Stimulated activated CD4-positive, alpha-beta T cell treated with anti-CD3 and anti-CD28 coated beads, Interleukin-4, amount 100 ng/mL, for 24 hours (primary cell): Measurements from ENCODE around the gene SCEL.

ENCODE experiments used
- DNase-seq: peaks from one replicate; pipeline ENCODE4 v3.0.0-alpha.2; 2020

SCEL gene

DNA sequence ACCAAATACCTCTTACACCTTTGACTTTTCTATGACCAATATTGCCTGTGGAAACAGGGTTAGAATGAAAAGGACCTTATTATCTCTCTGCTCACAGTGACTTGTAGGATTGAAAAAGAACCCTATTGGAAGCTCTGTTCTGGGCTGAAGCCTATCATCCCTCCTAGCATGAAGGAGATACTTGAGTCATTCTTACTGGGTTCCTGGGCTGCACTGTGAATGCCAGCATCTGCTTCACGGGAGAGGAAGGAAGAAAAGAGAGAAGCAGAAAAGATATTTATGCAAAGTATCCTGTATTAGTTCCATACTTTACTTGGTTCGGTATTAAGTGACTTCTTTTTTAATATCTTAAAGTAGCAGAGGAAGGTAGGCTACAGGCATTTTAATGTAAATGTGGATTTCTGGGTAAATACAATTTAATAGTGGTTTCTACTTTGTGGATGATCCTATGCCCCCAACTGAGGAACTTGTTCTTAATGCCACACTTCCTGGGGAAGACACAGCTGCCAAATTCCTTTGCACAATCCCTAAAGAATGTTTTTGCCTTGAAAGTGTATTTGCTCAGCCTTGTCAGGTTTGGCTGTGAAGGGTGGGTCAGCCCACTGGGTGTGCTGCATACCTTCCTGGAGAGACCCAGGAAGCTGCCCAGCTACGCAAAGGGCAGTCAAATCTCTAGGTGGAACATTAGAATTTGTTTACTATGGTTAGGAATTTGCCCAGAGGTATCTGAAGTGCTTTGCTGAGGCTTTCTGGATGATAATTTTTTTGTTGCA, 13.7 kb upstream of the SCEL start:
- no peak for DNase-seq

DNA sequence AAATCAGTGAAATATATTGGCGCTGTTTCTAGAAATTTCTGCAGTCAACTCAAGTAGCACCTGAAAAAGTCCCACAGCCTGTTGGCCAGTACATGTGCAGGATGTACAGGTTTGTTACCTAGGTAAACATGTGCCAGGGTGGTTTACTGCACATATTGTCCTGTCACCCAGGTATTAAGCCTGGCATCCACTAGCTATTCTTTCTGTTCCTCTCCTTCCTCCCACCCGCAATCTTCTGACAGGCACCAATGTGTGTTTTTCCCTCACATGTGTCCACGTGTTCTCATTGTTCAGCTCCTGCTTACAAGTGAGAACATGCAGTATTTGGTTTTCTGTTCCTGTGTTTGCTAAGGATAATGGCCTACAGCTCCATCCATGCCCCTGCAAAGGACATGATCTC, 13.1 kb upstream of the SCEL start:
- DNase-seq, result no peak

DNA sequence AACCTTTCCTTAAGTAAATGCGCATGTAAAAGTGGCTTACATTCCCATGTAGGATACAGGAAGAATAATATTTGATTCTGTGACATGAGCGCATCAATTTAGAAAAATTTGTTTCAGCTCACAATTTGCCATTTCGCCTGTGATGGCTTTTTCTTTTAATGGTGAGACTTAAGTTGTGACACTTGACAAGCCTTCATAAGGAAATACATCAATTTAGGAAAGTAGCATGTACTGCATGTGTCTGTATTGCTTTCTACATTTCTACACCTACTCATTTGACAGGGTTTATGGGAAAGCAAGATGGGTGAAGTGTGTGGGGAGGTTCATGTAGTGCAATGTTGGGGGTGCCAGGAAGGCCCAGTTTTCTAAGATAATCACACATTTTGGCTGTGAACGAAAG, 12.1 kb upstream of the SCEL start:
- no peak for DNase-seq

DNA sequence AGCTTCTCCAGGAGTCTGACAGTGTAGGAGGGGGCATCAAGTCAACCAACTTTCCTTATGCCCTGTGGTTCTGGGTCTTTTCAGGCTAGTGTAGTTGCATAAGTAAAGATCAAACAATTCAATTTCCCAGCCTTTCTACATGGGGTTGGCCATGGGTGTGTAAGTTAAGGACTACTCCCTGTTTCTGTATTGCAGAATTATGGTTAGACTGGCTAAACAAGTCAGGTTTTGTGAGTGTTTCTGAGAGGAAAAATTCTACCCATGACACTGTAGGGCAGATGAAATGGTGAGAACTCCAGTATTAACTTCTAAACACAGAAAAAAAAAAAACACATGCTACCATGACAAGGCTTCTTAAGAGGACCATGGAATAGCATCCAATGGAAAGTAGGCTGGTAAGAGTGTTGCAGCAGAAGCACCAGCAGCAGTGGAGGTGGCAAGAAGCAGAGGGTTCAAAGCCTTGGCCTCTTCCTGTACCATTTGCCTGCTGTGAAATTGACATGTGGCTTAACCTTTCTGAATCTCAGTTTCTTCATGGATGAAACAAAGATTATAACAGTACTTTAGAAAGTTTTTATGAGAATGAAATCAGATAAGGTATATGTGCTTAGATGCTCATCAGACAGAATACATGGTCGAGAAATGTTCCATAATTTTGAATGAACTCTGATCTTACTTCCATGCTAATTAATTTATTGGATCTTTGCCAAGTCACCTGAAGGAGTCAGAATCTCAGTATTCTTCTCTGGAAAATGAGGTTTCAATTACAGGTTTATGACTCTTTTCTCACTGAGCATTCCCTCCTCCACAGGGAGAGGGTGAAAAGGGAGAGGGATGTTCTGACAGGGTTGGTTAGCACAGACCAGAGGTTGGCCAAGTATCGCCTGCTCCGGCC, 11.4 kb upstream of the SCEL start:
- no peak for DNase-seq

DNA sequence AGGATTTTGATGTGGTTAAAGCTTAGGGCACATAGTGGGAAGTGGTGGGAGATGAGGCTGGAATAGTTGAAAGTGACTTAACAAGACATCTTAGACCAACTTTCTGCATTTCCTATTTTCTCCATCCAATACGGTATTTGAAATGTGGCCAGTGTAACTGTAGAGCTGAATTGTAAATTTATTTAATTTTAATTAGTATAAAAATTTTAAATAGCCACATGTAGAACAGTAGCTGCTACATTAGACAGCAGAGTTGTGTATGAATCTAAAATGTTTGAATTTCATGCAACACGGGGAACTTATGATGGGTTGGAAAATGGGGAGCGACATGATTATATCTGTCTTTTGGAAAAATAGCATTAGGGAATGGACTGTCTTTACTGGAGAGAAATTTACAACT, 7.1 kb upstream of the SCEL start:
- DNase-seq, result no peak

DNA sequence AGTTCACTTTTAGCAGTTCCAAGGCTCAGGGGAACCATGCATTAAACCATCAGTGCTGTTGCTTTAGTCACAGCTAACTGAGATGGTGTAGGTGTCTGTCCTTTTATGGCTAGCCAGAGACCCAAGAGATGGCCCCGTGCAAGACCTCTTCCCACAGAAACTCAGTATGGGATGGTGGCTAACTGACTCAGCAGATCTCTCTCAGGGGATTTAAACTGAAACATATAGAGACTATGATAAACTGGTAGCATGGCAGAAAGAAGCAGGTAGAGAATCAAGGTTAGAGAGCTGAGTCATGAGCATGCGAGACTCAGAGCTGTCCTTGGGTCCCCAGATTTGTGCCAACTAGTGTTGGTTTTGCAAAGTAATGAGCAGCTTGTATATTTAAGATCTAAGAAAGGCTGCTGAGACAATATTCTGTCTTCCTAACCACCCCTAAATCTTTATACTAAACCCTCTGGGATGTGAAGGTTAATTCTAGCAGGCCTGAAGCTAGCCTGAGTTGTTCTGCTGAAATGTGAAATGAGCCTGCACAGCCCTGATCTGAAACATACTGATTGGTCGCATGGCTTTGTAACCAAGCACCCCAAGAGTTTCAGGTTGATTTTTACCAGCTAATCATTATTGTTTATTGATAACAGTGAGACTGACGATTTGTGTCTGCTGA, 6.5 kb upstream of the SCEL start:
- DNase-seq, result no peak

DNA sequence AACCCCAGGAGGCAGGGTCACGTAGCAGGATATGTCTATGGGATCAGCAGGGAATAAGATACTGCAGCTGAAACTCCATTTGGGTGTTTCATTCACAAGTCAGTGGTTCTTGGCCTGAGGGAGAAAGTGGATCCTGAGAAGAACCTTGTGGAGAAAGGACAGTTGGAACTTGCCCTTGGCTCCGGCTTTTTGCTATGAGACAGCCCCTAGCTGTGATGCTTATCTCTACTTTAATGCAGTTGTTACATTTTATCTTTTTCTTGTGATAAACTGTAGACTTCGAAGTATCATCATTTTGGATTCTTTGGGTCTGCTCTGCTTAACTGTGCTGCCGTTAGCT, 6.0 kb upstream of the SCEL start:
- DNase-seq, result no peak

DNA sequence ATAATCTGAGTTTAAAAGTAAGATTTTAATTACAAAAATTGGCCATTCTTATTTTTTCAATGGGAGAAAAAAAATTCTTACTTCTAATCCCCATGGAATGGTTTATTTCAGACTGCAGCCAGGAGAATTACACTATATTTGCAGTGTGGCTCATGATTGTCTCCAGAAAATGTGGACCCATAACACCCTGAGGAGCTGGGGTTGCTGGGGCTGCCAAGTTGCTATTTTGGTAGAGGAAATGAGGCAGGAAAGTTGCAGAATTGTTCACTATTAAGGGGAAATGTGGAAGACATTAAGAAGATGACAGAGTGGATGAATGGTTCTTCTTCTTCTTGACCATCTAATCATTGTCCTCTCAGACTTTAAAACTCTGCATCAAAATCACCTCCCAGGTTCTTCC, 4.6 kb upstream of the SCEL start:
- no peak for DNase-seq

DNA sequence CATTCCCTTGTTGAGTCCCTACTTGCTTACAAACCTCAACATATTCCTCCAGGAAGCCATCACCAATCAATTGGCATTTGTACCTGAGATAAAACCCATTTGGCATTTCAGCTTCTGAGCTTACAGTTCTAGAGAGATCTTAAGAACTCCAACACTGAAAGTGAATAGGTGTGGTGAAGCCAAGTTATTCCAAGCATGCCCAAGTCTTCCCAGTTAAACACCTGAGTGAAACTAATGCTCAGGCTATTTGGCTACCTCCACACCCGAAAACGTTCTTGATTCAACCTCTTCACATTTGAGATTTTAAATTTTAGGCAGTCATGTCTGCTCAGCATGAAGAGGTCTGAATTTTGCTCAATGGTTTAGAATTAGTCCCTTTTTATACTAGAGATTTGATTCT, 2.5 kb upstream of the SCEL start:
- no peak for DNase-seq

DNA sequence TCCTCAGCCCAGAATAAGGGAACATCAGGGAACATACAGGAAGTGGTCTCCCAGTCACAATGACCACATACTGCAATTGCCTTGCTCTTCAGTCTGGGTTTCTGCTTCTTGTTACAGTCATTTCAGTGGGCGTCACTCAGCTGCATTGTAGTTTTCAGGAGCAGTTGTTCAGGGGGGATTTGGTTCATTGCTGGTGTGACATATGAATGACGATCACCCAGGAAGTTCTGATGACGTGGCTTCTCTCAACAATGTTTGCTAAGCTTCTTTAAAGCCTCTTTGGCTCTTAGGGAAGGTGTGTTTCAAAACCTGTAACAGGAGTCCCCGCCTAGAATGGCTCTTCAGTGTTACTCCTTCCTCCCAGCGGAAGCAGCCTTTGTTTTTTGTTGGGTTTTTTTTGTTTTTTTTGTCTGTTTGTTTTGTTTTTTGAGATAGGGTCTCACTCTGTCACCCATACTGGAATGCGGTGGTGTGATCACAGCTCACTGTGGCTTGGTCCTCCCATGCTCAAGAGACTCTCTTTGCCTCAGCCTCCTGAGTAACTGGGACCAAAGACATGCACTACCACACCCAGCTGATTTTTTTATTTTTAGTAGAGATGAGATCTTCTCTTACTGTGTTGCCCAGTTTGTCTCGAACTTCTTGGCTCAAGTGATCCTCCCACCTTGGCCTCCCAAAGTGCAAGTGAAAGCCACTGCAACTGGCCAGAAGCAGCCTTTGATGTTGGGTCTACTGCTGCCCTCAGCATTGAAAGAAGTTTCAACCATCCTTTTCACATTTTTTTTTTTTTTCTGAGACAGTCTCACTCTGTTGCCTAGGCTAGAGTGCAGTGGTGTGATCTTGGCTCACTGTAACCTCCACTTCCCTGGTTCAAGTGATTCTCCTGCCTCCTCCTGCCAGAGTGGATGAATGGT, 1.4 kb upstream of the SCEL start:
- DNase-seq, result no peak

DNA sequence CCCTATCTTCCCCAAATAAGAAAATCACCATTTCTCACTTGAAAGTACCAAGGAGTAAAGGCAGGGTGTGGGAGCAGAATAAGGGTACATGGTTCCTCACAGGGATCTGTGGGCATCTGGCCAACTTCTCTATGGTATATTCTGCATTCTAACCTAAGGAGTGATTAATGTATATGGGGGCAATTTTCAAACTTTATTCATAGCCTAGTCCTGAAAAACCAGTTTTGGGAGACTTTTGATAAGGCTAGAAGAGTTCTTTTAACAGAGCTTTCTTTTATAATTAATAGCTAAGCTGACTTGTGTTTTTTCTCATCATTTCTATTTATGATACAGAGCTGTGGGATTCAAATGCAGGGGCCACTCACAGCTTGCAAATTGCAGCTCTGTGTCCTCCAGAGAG, 852 bp downstream of the SCEL start:
- DNase-seq, result no peak

DNA sequence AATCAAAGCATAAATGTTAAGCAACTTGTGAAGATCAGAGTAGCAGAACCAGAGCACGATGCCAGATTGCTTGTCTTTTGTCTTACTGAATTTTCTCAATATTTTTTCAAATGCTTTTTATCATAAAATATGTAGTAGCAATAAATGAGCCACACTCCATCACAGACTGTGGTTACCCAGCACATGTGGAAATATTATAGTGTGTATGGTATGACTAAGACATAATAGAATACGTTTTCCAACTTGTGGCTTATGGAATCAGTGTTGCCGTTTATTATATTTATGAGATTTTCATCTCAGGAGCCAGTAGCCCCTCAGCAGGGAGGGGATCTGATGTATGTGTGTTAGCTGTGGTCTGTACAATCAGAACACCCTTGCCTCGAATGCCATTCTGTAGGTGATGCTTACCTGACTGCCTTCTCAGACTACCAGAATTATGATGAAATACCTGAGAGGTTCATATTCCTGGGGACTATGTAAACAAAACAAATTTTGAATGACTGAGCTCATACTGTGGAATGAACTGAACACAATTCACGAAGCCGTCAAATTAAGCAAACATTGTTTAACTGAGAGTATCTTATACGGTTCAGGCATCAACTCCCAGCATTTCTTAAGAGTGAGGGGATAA, 1.9 kb downstream of the SCEL start:
- DNase-seq, result no peak

DNA sequence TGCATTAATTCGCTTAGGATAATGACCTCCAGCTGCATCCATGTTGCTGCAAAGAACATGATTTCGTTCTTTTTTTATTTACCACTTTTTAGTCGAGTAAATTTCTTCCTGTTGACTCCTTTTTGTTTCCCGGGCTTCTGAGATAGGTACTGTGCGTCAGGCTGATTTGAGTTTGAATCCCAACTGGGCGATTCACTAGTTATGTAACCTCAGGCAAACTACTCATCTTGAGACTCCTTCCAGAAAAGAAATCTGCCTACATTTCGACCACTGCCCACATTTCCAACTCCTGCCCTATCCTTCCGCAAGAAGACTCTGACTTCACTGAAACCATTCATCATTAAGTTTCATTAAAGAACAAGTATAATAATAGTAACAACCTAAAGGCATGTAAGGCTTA, 8.2 kb downstream of the SCEL start:
- DNase-seq, result no peak

DNA sequence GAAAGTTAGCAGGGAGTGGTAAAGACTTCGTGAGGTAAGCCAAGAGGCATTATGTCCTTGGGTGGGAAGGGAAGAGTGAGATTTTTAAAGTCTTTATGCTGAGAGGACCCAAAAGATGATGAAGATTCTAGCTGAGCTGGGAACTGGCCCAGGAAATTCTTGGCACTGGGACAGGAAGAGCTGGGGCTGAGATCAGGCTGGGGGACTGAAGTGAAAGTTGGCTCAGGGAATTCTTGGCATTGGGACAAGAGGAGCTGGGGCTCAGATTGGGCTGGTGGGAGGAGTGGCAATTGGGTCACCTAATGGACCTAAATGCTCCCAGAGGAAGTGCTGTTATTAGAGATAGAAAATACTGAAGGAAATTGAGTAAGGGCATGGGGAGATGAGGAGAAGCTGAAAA, 8.8 kb downstream of the SCEL start:
- no peak for DNase-seq

DNA sequence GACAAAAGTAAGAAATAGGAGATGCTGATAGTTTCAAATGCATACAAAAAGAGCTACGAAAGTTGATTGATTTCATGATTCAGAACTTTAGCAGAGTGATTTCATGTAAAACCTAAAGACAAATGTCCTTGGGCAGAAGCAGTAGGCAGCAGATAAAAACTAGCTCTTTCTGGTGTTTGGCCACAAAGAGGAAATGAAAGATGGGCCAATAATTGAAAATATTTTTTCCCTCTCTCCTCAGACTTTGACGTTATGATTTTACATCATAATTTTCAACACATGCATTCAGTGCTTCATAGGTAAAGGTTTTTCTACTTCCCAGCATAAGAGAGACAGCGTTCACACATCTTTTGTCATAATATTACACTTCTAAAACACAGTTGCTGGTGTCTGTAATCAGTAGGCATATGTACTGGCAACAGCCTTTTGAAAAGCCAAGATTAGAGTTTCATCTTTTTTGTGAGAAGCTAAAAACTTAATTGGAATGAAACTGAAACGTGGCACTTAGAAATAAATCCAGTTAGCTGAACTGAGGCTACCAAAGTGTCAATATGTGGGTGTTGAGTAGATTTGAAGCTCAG, 9.3 kb downstream of the SCEL start:
- DNase-seq, result no peak

DNA sequence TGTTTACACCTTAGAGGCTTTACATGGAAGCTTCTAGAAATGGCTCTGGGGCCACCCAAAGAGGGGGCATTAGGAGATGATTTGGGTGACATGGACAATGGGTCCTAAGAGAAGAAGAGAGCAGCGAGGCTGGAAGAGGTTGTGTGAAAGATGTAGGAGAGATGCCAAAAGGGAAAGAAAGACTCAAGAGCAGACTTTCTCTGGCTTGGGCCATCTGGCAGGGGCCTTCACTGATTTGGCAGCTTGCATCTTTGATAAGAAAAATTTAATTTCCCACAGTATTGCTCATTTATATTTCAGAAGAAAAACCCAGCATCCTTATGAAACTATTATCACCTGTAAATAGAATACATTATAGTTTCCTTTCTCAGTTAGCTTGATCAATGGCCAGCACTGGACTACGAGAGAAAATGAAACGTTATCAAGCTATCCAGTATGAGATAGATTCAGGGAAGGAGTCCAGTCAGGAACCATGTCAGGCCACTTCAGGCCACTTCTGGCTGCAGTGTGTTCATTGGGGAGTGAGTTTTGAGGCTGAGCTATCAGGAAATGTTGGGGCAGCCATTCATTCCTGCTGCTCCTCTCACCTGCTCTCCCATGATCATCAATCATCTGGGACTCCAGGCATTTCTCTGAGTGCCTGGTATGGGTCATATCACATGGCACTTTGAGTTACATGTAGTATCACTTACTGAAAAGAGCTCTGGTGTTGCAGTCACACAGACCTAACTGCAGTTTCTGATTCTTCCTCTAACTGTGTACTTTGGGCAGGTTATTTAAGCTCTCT, 10.3 kb downstream of the SCEL start:
- no peak for DNase-seq

DNA sequence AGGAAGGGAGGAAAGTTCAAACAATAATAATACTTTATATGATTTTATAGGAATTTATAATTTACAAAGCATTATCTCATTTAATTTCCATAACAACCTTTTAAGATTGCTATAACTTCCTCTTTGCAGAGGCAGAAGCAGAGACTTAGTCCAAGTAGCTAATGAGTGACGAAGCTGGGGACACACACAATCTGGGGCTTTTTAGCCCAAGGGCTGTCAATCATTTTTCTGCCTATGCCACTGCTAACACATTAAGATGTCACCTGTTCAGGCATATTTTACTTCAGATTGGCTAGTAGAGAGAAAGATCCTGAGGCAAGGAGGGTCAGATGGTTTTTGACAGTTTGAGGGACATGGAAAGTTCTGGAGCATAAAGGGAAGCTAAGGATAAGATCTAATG, 12.6 kb downstream of the SCEL start:
- no peak for DNase-seq

DNA sequence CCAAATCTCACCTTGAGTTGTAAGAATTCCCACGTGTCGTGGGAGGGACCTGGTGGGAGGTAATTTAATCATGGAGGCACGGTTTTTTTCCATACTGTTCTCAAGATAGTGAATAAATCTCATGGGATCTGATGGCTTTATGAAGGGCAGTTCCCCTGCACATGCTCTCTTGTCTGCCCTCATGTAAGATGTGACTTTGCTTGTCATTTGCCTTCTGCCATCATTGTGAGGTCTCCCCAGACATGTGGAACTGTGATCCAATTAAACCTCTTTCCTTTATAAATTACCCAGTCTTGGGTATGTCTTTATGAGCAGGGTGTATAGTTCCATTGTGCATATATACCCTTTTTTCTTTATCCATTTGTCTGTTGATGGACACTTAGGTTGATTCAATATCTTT, 13.1 kb downstream of the SCEL start:
- no peak for DNase-seq

DNA sequence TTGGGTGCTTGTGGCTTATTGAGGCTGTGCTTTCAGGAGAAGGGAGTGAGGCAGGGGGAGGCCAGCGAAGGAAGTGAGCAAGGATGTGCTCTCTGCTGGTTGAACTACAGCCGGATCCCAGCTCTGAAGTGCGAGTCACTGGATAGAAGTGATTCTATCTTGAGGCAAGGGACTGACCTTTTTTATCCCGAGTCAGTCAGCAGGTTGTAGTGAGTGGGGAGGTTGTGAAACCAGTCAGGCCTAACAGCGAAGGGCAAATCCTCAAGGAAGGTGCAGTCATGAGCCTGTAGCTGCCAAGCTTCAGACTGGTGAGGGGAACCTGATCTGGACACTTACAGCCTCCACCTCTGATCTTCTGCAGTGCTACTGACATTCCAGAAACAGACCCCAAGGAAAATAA, 18.6 kb downstream of the SCEL start:
- DNase-seq, result no peak

DNA sequence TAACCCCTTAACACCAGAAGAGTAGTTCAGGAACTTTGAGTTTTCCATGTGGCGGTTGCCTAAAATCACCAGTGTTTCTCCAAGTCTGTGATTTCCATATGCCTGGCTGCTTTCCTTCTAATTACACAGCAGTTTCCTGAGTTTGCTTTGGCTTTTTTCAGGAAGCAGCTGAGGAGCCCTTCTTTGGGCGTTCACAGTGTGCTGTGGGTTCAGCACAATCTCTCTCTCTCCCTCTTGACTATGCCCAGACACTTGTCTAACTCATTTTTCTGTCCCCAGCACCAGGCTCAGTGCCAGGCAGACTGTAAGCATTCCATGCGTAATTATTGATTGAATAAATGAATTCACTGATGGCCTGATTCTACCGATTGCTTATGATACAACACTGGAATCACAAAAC, 19.7 kb downstream of the SCEL start:
- DNase-seq, result no peak

DNA sequence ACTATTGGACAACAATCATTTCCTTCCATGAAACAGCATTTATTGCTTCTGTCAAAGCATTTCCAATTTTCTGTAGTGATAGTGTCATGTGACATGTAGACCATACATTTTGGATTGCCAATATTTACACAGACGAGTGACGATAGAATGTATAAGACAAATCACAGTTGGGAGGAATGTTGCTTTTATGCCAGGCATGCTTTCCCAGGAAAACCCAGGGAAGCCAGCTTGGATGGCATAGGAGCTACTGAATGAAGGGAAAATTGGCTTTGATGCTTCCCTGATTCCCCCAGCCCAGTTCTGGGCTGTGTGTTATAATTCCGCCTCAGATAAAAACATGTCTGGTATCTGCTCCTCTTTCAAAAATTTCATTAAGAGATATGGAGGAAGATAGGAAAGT, 22.5 kb downstream of the SCEL start:
- DNase-seq, result no peak
